Sigmoid colon (tissue), 4 donors: Measurements from ENCODE around the gene CLDN2.

Source experiments
- POLR2A ChIP-seq, 2 donors: fragments of 450-650 bp; IDR thresholded peaks; one replicate each; pipeline ENCODE4 v1.6.1; 2016; ENCODE audit warnings: antibody characterized with exemption in 2 of 2, mild to moderate bottlenecking in 2 of 2, moderate library complexity in 2 of 2
- POLR2AphosphoS5 ChIP-seq, 4 donors: sonication (generic); formaldehyde crosslinking; IDR thresholded peaks; one replicate each; pipeline ENCODE4 v1.6.1; 2017; ENCODE audit warnings: antibody characterized with exemption in 4 of 4
- TF ChIP-seq, protein P1 (sequence below), 4 experiments: fragments of 450-650 bp in 3 of 4; fragments of 200-600 bp in 1 of 4; IDR thresholded peaks; one replicate each; pipeline ENCODE4 v1.5.1; 2016 to 2019; ENCODE audit warnings: antibody characterized with exemption in 4 of 4, mild to moderate bottlenecking in 3 of 4, moderate library complexity in 2 of 4

- TF ChIP-seq POLR2AphosphoS5 (IDR thresholded peaks at IDR 0.05) (no peak), POLR2A (IDR thresholded peaks at IDR 0.05) (no peak)
- TF ChIP-seq, protein P1, sequence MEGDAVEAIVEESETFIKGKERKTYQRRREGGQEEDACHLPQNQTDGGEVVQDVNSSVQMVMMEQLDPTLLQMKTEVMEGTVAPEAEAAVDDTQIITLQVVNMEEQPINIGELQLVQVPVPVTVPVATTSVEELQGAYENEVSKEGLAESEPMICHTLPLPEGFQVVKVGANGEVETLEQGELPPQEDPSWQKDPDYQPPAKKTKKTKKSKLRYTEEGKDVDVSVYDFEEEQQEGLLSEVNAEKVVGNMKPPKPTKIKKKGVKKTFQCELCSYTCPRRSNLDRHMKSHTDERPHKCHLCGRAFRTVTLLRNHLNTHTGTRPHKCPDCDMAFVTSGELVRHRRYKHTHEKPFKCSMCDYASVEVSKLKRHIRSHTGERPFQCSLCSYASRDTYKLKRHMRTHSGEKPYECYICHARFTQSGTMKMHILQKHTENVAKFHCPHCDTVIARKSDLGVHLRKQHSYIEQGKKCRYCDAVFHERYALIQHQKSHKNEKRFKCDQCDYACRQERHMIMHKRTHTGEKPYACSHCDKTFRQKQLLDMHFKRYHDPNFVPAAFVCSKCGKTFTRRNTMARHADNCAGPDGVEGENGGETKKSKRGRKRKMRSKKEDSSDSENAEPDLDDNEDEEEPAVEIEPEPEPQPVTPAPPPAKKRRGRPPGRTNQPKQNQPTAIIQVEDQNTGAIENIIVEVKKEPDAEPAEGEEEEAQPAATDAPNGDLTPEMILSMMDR (IDR thresholded peaks at IDR 0.05): no peak
These were observed 16.8 kb upstream of the CLDN2 start, which contains the start of gene RIPPLY1 for GRCh38 chrX:106903291-106903824.
